ENCODE measurements around the gene ORAI3.

Gene ORAI3

DNA sequence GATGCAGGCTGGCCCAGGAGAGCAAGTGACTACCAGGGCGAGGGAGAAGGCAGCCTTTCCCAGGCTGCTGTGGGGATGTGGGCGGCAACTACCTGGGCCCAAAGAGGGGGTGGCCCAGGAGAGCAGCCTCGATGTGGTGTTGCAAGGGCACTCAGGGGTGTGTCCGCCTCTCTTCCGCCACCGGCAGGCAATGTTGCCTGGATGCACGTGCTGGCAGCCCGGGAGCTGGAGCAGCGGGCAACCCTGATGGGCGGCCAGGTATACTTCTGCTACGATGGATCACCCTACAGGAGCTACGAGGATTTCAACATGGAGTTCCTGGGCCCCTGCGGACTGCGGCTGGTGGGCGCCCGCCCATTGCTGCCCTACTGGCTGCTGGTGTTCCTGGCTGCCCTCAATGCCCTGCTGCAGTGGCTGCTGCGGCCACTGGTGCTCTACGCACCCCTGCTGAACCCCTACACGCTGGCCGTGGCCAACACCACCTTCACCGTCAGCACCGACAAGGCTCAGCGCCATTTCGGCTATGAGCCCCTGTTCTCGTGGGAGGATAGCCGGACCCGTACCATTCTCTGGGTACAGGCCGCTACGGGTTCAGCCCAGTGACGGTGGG, 38.8 kb downstream of the ORAI3 start:
- DNase-seq (ENCODE audit: low spot score): no peak

DNA sequence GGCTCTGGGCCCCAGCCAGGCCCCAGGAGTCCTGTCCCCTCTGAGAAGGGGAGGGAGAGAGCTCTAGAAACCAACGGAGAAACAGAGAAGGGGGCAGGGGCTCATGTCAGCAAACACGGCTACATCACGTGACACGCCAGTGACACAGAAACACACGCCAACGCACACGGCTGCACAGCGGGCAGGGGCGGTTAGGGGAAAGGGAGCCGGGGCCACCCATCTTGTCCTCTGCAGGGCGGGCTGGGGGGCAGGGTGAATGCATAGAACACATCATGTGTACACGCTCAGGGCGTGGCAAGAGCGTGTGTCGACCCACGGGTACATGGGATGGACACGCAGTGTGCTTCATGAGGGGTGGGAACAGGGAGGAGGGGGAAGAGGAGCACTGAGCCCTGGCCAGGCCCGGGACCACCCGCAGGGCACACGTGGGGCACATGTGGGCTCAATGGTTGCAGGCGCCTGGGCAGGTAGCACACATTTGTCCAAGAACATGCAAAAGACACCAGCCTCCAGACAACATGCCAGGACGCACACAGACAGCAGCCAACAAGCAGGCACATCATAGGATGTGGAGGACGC, 40.7 kb downstream of the ORAI3 start:
- DNase-seq (ENCODE audit: low spot score): no peak

DNA sequence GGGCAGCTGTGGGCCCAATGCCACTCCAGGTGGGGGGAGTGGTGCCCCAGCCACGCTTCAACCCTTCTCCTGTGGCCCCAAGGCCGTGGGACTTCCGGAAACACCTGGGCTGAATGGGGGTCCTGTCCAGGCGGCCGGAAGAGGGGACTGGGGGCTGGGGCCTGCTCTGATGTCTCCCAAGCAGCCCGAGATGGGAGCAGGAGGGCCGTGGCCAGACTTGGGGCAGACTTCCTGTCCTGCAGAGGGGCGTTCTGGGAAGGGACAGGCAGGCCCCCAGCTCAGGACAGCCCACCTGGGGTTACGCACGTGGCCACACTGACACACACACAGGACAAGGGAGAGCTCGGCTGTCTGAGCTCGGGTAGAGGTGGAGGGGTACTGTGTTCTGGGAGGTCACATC, 41.2 kb downstream of the ORAI3 start:
- DNase-seq (ENCODE audit: low spot score): no peak

DNA sequence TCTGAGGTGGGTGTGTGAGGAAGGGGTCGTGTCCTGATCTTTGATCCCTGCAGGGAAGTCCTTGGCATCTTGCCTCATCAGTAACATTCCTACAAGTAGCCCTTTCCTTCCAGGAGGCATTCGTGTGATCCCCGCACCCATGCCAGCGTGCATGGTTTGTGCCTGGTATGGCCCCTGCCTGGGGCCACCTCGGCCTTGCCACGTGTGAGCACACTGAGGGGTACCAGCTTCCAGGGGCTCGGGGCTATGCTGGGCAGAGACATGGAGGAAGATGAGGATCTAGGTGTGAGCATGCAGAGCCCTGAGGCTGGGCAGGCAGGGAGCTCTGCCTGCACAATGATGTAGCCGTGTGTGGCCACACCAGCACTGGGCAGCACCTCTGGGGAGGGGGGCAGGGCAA, 42.2 kb downstream of the ORAI3 start:
- no peak for DNase-seq (ENCODE audit: low spot score)

DNA sequence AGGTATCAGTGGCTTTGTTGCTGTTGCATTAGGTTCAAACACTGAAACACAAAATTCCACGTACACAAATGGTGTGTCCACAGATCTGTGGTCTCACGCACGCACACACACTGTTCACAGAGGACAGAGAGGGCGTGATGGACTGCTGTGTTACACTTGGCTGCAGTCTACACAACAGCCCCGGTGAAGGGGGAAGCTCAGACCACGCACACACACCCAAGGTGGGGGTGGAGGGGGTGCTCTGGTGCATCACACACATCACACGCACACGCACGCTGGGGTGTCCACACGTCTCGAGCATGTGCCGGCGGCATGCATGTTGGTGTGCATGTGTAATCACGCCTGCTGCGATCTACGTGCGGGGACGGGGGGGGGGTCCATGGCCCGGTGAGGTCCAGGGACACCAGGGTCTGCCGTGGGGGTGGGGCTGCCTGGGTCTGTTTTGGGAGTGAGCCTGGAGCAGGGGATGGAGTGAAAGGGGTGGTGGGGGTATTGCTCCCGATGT, 43.5 kb downstream of the ORAI3 start:
- DNase-seq (ENCODE audit: low spot score): no peak

DNA sequence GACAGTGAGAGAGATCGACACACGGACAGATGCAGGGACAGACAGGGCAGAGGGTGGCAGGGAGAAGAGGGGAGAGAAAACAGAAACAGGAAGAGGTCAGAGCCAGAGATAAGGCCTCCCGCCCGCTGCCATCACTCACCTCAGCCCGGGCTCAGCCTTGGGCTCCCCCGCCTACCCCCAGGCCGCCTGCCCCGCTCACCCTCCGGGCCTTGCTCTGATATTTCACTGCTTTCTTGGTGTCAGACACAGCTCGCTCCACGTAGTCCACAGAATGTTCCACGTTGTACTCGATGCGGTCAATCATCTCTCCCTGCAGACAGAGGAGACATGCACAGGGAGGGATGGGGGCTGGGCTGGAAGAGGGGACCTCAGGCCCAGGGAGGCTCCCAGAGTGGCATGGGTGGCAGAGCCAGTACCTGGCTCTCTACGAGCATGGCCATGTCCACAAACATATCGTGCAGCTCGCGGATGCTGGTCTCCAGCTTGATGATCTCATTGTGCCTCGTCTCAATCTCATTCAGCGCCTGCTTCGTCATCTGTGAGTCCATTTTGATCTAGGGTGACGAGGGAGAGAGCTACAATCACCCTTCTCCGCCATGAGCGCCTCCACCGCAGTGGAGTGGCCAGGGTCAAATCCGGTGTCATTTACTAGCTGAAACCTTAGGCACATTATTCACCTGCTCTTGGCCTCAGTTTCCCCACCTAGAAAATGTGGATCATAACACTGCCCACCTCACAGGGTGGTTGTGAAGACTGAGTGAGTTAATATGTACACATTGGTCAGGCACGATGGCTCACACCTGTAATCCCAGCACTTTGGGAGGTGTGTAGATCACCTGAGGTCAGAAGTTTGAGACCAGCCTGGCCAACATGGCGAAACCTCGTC, 44.3 kb downstream of the ORAI3 start:
- no peak for DNase-seq (ENCODE audit: low spot score)

DNA sequence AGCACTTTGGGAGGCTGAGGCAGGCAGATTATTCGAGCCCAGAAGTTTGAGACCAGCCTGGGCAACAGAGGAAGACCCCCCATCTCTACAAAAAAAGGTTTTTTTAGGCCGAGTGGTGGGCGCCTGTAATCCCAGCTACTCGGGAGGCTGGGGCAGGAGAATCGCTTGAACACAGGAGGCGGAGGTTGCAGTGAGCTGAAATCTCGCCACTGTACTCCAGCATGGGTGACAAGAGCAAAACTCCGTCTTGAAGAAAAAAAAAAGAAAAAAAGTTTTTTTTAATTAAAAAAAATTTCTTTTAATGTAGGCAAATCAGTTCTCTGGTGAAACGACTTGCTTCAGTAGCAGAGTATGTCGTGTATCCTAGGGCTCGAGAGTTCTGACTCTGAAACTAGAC, 47.1 kb downstream of the ORAI3 start:
- no peak for DNase-seq (ENCODE audit: low spot score)

DNA sequence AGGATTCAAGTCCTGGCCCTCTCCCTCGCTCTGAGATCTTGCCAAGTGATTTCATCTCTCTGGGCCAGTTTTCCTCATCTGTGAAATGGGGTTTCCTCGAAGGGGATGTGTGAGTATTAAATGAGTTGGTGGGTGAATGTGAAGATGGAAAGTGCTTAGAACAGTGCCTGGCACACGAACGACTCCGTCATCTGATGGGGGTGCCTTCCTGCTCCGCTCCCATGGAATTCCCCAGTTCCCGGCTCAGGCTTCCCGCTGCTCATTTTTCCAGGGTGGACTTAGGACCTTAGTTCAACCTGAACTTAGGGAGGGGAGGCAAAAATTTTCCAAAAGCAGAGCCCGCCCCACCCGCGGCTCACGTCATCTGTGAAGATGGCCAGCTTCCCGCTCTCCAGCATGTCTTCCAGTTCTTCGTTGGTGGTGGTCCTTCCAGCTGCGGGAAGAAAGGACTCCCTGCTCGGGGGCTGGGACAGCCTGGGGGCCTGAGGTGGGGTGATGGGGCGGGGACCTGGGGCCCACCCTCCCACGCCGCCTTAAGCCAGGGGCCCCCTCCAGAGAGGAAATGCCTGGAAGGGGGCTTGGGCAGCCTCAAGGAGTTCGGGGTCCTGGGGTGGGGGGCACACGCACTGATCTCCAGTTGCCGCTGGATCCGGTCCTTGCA, 47.6 kb downstream of the ORAI3 start:
- DNase-seq (ENCODE audit: low spot score): no peak

DNA sequence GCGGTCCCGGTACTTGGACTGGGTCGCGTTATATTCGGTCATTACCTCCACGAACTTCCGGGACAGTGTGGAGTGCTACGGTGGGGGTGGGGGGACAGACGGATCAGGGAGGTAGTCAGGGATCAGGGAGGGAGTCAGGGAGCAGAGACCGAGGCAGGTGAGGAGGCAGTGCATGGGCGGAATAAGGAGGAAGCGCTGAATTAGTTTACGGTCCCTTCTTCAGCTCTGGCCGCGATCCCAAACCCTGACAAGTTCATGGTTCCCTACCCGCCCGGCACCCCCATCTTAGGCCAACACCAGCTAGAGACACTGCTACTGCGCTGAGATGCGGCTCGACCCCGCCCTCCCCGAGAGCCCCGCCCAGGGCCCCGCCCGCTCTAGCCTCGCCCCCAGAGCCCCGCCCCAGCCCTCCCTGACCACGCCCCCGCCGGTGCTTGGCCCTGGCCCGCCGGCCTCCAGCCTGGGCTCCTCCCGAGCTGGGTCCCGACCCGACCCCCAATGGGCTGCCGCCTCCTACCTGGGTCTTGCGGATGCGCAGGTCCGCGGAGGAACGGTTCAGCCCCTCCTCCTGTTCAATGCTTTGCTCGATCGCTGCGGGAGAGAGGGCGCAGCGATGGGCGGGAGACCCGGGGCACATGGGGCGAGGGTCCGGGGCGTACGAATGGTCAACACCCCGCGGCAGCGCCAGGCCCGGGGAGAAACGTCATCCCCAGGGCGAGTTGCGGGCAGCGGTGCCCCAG, 48.3 kb downstream of the ORAI3 start:
- no peak for DNase-seq (ENCODE audit: low spot score)

DNA sequence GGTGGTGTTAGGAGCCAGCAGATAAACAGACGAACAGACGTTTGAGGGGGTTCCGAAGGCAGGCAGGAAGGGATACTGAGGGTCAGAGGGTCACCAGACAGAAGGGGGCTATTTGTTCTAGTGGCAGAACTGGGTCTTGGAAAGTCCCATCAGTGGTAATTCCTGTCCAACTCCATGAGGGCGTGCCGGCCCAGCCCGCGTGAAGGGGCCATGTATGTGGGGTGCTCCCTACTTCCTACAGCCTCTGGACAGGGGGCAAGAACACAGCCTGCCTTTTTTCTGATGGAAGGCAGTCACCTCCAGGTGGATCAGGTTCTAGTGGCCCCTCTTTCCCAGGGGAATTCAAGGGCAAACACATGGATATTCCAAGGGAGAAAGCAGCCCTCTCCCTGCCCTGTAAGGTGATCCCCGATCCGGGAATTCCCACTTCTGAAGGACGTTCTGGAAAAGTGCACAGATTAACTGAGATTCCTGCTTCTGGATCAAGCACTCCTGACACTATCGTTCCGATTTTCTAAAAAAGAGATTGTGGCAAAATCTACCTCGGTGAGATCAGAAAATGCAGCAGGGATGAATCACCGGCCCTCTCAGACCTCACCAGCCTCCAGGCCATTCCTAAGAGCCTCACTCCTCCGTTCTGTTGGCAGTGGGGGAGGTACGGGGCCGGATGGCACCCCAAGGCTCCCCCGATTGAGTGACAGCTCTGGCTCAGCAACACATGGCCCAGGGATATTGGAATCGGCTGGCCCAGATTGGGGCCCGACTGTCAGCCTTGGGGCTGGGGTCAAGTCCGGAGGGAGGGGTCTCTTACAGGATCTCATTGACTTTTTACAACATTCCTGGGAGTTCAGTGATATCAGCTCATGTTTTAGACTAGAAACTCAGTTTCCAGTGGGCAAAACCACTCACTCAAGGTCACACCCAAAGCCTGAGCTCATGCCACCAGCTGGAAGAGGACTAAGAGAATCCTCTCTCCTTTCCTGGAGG, 49.1 kb downstream of the ORAI3 start:
- no peak for DNase-seq (ENCODE audit: low spot score)

DNA sequence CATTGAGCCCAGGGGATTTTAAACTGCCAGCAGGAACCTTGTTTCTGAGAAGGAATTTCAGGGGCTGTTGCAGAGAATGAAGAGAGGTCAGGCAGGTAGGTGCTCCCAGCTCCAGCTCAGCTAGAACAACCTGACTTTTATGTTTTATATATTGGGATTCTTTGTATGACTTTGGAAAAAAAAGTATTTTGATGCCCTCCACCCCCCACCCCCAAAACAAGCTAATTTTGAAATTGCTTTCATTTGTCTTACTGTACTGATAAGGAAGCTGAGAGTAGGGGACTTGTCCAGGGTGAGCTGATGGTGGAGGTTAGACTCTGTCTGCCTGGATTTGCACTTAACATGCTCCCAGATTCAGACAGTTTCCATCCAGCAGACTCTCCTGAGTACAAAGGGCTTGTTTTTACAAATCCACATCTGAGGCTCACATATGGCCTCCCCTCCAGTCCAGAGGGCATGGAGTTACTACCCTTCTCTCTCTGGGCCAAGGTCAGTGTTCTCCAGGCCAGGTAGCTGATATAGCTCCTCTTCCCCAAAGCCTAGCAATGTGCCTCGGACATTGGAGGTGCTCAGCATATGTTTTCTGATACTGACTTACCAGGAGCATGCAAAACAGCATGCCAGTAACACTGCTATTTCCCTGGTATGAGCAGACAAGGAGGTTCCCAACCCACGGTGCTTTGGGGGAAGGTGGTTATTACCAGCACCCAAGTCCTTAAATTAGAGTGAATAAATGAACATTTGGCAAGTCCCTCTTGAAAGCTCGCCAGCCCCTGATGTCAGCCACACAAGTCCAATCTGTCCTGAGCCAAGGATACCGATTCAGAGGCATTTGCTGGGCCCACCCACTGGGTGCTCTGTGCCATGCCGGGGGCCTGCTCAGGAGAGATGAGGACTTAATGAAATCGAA, 50.2 kb downstream of the ORAI3 start:
- DNase-seq (ENCODE audit: low spot score): no peak

DNA sequence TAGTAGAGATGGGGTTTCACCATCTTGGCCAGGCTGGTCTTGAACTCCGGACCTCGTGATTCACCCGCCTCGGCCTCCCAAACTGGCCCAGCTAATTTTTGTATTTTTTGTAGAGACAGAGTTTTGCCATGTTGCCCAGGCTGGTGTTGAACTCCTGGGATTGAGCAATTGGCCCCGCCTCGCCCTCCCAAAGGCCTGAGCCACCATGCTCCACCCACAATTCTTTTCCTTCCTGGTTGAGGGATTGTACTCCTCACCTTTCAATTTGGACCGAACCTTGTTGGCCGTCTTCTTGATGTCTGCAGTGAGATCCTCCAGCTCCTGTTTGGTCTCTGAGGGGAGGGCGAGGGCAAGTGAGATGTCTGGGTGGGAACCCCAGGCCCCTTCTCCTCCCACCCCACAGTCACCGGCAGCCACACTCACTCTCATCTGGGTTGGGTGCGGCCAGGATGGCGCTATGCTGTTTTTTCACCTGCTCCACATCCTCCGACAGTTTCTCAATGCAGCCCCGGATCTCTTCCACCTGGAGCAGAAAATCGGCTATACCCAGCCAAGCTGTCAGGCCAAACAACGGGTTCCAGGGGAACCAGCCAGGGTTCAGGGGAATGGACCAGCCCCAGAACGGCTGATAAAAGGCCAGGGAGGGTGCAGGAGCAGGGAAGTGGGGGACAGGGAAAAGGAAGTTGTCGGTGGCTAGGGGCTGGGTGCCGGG, 52.0 kb downstream of the ORAI3 start:
- DNase-seq (ENCODE audit: low spot score): no peak

DNA sequence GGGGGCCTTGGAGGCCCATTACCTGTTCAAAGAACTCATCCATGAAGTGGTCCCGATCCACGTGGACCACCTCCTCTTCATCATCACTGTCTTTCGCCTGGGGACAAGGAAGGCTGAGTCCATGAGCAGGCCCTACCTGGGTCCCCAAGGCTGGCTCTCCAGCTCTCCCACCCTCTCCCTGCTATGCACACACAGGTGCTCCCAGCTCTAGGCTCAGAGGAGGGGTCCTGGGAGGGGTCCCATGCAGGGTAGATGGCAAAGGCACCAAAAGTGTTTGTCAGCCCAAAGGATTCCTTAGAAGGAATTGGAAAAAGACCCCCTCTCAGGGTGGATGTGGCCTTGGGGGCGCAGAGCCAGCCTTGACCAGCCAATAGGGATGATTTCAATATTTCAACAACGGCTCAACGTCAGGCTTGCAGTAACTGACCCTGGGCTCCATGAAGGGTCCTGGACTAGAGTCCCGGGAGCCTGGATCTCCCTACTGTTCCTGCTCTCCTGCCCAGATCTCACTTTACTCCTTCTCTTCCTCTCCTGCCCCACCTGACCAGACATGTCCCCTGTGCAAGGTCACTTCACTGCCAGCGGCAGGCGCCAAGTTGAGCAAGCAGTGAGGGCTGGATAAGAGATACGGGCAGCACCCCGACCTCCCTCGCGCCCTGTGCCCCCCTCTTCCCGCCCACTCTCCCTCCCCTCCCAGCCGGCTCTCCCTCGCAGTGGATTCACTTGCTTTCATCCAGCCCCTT, 52.8 kb downstream of the ORAI3 start:
- DNase-seq (ENCODE audit: low spot score): no peak

DNA sequence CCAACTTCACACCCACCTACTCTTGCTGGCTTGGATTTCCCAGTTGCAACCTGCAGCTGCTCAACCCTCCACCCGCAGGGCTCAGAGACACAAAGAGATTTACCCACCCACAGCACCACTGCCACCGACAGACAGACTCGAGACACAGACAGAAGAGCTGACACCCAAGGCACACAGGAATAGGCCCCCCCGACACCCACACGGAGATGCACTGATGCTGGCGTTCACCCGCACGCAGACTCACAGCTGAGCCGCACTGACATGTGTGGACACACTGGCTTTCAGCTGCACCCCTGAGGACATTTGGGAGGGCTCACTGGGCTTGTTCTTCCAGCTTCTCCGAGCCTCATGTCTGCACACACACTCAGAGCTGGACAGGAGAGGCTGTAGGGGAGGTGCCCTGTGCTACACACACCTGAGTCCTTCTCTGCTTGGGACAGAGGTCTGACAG, 53.4 kb downstream of the ORAI3 start:
- no peak for DNase-seq (ENCODE audit: low spot score)

DNA sequence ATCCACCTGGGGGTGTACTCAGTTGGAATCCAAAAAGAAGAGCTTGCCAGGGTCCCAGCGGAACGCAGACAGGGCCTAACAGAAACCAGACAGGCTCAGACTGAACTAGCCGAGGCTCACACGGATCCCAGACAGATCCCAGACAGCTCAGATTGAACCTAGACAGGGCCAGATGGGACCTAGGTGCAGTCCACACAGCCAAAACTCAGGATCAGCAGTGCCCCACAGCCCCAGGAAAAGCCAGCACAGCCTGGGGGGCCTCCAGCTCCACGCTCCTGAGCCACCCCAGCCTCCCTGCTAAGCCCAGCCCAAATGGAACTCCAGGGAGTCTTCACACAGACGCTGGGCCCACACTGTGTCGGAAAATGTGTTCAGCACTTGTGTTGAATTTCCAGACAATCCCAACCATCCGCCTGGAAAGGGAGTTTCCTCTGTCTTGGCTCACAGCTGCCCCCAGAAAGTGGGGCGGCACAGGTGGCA, 54.0 kb downstream of the ORAI3 start:
- DNase-seq (ENCODE audit: low spot score): no peak

DNA sequence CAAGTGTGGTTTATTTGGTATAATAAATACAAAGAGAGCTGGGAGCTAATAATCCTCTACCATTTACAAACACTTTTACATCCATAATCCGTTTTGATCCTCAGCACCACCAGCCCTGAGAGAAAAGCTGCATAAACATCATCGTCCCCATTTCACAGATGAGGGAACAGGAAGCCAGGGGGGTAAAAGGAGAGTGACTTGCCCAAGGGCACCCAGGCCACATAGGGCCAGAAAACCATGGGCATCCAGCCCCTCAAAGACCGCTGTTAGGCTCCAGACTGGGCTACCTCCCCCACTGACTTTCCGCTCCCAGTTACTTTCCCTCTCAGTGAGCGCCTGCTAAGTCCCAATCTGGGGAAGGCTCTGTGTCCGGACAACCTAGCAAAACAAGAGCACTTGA, 54.9 kb downstream of the ORAI3 start:
- no peak for DNase-seq (ENCODE audit: low spot score)
